ENCODE measurements around the gene ATG9B. TPM values are rescaled to one million over a fixed set of nuclear protein-coding genes. Genes with fewer than 3 reads are reported as not detected.
A peak's percentile ranks its signal among the peaks of the same experiment; 100 is the strongest.

The ATG9B gene
- polyA plus RNA-seq, 2 of the 4 experiments (the other 2 are of a cell fraction), result 0.06 to 0.23 TPM

DNA sequence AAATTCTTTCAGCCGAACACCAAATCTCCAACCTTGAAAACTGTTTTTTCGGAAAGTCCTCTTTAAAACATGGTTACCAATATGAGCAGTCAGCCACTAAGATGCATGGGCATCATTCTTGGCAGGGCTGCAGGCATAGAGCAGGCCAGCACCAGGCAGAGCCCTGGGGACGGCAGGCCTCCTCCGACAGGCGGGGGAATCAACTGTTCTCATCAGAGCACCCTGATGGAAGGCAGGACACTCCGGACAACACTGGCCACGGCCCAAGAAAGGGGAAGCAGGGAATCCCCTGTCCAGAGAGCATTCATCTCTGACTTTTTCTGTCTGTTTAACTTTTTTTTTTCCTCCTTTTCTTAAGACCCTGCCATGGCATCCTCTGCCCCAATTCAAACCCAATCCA lies 34.8 kb downstream of the ATG9B start:
- ChIA-PET CTCF (interaction anchor here (1.2 to 3.9 kb wide), 5 partner anchors 9 to 91 kb away, joined by 3 to 27 read pairs (median 7); no protein-coding TSS in a partner anchor), POLR2A (no interaction called here)
- no peak for ATAC-seq
- no peak overlapping the region for H3K4me3 ChIP-seq
- TF ChIP-seq ZFP36 (IDR thresholded peaks at IDR 0.05; ENCODE audit: borderline replicate concordance, partially characterized antibody) (no peak), NPAS2 (CRISPR knock-in tag; IDR thresholded peaks at IDR 0.05; ENCODE audit: borderline replicate concordance) (no peak), CBX2 (IDR thresholded peaks at IDR 0.05; ENCODE audit: borderline replicate concordance, low read depth) (no peak), NFE2L2 (conservative IDR thresholded peaks at IDR 0.05; ENCODE audit: low read length) (no peak)
- H3K4me1 ChIP-seq, result no peaks in the 10 kb centered on the region
- no peak overlapping the region for H3K27ac ChIP-seq
- DNase-seq (ENCODE audit: low read depth in 1 of 2, low spot score in 1 of 2), result no peak
- WGBS (ENCODE audit: missing lambda C conversion rate), result 47% methylated on average over 7 of the region's 7 CpGs
- no peak for FAIRE-seq
- H3K4me2 ChIP-seq, result no peak overlapping the region
- H3K9me3 ChIP-seq, result peaks cover 25% of the 10 kb centered on the region

DNA sequence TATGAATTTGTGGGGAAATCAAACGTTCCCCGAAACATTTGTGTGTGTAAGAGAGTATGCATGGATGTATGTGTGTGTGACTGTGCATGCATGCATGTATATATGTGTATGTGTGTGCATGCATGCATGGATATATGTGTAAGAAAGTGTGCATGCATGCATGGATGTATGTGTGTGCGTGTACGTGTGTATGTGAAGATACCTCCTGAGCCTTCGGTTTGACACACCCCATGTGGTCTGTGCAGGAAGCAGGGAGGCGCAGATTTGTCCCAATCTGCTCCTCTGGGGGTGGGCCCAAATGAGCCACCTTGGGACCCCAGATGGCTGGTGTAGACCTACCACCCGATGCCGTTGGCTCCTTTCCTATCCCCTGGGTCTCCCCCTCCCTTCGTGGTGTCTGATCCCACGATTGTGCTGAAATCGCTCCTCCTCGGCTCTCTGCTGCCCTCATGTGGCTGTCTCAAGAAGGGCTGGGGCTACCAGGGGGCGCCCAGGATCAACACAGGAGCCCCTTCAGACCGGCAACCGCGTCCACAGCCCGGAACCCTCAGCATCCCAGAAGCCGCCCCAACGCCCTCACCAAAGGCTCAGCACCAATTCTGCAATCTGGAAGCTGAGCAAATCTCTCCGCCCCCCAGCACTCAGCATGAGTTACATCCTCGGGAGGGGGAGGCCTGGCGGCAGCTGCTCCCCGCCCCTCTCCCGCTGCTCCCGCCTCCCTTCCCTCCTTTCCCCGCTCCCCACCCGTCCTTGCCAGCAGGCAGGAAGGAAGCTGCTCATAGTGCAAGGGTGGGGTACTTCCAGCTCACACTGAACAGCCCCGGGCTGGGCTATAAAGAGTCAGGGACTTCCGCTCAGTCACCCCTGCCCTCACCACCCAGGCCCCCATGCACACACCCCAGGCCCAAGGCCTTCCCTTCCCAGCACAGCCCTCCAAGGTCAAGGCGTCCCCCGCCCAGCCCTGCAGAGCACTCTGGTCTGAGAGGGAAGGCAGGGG lies 35.8 kb downstream of the ATG9B start:
- TF ChIP-seq SREBF2 (IDR thresholded peaks at IDR 0.05), result no peak
- no peak for TF ChIP-seq ESRRA (IDR thresholded peaks at IDR 0.05; ENCODE audit: borderline replicate concordance, low read length)
- TF ChIP-seq MAX (IDR thresholded peaks at IDR 0.05), result no peak
- TF ChIP-seq, protein P1, sequence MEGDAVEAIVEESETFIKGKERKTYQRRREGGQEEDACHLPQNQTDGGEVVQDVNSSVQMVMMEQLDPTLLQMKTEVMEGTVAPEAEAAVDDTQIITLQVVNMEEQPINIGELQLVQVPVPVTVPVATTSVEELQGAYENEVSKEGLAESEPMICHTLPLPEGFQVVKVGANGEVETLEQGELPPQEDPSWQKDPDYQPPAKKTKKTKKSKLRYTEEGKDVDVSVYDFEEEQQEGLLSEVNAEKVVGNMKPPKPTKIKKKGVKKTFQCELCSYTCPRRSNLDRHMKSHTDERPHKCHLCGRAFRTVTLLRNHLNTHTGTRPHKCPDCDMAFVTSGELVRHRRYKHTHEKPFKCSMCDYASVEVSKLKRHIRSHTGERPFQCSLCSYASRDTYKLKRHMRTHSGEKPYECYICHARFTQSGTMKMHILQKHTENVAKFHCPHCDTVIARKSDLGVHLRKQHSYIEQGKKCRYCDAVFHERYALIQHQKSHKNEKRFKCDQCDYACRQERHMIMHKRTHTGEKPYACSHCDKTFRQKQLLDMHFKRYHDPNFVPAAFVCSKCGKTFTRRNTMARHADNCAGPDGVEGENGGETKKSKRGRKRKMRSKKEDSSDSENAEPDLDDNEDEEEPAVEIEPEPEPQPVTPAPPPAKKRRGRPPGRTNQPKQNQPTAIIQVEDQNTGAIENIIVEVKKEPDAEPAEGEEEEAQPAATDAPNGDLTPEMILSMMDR (IDR thresholded peaks at IDR 0.05), result peak; percentile 62
- no peak for TF ChIP-seq CHD4 (IDR thresholded peaks at IDR 0.05; ENCODE audit: borderline replicate concordance)
- no peak for TF ChIP-seq NPAS2 (CRISPR knock-in tag; IDR thresholded peaks at IDR 0.05; ENCODE audit: borderline replicate concordance)
- TF ChIP-seq HMGXB4 (CRISPR knock-in tag; IDR thresholded peaks at IDR 0.05; ENCODE audit: borderline replicate concordance), result no peak
- TF ChIP-seq TFCP2L1 (CRISPR knock-in tag; IDR thresholded peaks at IDR 0.05), result no peak
- no peak for TF ChIP-seq CEBPB (IDR thresholded peaks at IDR 0.05)
- no peak for TF ChIP-seq GATA3 (IDR thresholded peaks at IDR 0.05; ENCODE audit: borderline replicate concordance)
- TF ChIP-seq KDM1A (IDR thresholded peaks at IDR 0.05; ENCODE audit: low read depth), result no peak
- TF ChIP-seq FOXS1 (CRISPR knock-in tag; IDR thresholded peaks at IDR 0.05), result no peak
- TF ChIP-seq MYC (IDR thresholded peaks at IDR 0.05; ENCODE audit: borderline replicate concordance, low read length), result no peak
- TF ChIP-seq RARB (CRISPR knock-in tag; IDR thresholded peaks at IDR 0.05), result no peak
- TF ChIP-seq, protein P2, sequence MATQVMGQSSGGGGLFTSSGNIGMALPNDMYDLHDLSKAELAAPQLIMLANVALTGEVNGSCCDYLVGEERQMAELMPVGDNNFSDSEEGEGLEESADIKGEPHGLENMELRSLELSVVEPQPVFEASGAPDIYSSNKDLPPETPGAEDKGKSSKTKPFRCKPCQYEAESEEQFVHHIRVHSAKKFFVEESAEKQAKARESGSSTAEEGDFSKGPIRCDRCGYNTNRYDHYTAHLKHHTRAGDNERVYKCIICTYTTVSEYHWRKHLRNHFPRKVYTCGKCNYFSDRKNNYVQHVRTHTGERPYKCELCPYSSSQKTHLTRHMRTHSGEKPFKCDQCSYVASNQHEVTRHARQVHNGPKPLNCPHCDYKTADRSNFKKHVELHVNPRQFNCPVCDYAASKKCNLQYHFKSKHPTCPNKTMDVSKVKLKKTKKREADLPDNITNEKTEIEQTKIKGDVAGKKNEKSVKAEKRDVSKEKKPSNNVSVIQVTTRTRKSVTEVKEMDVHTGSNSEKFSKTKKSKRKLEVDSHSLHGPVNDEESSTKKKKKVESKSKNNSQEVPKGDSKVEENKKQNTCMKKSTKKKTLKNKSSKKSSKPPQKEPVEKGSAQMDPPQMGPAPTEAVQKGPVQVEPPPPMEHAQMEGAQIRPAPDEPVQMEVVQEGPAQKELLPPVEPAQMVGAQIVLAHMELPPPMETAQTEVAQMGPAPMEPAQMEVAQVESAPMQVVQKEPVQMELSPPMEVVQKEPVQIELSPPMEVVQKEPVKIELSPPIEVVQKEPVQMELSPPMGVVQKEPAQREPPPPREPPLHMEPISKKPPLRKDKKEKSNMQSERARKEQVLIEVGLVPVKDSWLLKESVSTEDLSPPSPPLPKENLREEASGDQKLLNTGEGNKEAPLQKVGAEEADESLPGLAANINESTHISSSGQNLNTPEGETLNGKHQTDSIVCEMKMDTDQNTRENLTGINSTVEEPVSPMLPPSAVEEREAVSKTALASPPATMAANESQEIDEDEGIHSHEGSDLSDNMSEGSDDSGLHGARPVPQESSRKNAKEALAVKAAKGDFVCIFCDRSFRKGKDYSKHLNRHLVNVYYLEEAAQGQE (IDR thresholded peaks at IDR 0.05), result no peak
- no peak for TF ChIP-seq CHD2 (IDR thresholded peaks at IDR 0.05; ENCODE audit: low read length, partially characterized antibody)
- no peak for TF ChIP-seq NFE2L2 (conservative IDR thresholded peaks at IDR 0.05; ENCODE audit: low read length)
- TF ChIP-seq, protein P3, sequence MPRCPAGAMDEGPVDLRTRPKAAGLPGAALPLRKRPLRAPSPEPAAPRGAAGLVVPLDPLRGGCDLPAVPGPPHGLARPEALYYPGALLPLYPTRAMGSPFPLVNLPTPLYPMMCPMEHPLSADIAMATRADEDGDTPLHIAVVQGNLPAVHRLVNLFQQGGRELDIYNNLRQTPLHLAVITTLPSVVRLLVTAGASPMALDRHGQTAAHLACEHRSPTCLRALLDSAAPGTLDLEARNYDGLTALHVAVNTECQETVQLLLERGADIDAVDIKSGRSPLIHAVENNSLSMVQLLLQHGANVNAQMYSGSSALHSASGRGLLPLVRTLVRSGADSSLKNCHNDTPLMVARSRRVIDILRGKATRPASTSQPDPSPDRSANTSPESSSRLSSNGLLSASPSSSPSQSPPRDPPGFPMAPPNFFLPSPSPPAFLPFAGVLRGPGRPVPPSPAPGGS (IDR thresholded peaks at IDR 0.05), result no peak
- TF ChIP-seq POLR2A (IDR thresholded peaks at IDR 0.05; ENCODE audit: low read length), result no peak
- no peak for TF ChIP-seq HOXB13 (CRISPR knock-in tag; IDR thresholded peaks at IDR 0.05; ENCODE audit: low read depth)
- TF ChIP-seq CBX8 (IDR thresholded peaks at IDR 0.05), result no peak
- no peak for TF ChIP-seq EHF (CRISPR knock-in tag; IDR thresholded peaks at IDR 0.05)
- peak; percentile 55 for TF ChIP-seq SMC3 (IDR thresholded peaks at IDR 0.05)
- peak; percentile 64 to 77 for TF ChIP-seq RAD21 (conservative IDR thresholded peaks at IDR 0.05 in 1 of 2, IDR thresholded peaks at IDR 0.05 in 1 of 2)
- no peak for TF ChIP-seq TP53 (CRISPR knock-in tag; IDR thresholded peaks at IDR 0.05)
- DNase-seq (ENCODE audit: low read depth in 1 of 2, low spot score in 1 of 2) (peak in 1 of 2 experiments; percentile 36), FAIRE-seq (no peak), ATAC-seq (peak; percentile 5 to 69; a peak in 4 of 6 replicates)
- Histone ChIP-seq H3K4me3 (no peak overlapping the region), H3K4me2 (peak overlapping the region; percentile 27; the same call in 1 of the 3 replicates), H3K4me1 (no peaks in the 10 kb centered on the region), H3K9me3 (peaks cover 25% of the 10 kb centered on the region), H3K27ac (no peak overlapping the region)
- WGBS (ENCODE audit: missing lambda C conversion rate), result 31% methylated on average over 15 of the region's 31 CpGs
- POLR2A ChIA-PET, result no interaction called here
- CTCF ChIA-PET, result interaction anchor here (0.8 to 3.9 kb wide), 8 partner anchors 8 to 51 kb away, joined by 3 to 27 read pairs (median 4); no protein-coding TSS in a partner anchor

Measured in A549 (cell line).